T-helper 9 cell (primary cell): ENCODE measurements around the gene PIPOX.
"Not testable (repeated sequence)": the region's sequence is repeated elsewhere in the genome, so short reads cannot be mapped to it uniquely, and the experiment has no call there.

ENCODE experiments used
- DNase-seq: peaks from one replicate; pipeline ENCODE4 v3.0.0-alpha.2; 2020

Gene PIPOX

GRCh38 chr17:29077320-29077719, 34.4 kb downstream of the PIPOX start:
- no peak for DNase-seq

- no peak for DNase-seq
Measured at GRCh38 chr17:29078183-29079045, 35.5 kb downstream of the PIPOX start.

- no peak for DNase-seq
Measured at GRCh38 chr17:29079433-29079832, 36.5 kb downstream of the PIPOX start.

GRCh38 chr17:29079887-29080286, 36.9 kb downstream of the PIPOX start:
- DNase-seq, result no peak

- DNase-seq, result no peak
Measured at GRCh38 chr17:29080323-29080722, 37.4 kb downstream of the PIPOX start.

GRCh38 chr17:29080965-29081364, 38.0 kb downstream of the PIPOX start:
- no peak for DNase-seq

GRCh38 chr17:29084541-29085146, 41.7 kb downstream of the PIPOX start:
- DNase-seq, result no peak

- DNase-seq, result no peak
Measured at GRCh38 chr17:29085223-29085622, 42.3 kb downstream of the PIPOX start.

- DNase-seq, result no peak
Measured at GRCh38 chr17:29086628-29087332, 43.8 kb downstream of the PIPOX start.

- DNase-seq, result not testable (repeated sequence)
Measured at GRCh38 chr17:29088782-29089181, 45.8 kb downstream of the PIPOX start.

- DNase-seq, result no peak
Measured at GRCh38 chr17:29089601-29090044, 46.7 kb downstream of the PIPOX start.

GRCh38 chr17:29090108-29090507, 47.2 kb downstream of the PIPOX start:
- DNase-seq, result no peak

- DNase-seq, result no peak
Measured at GRCh38 chr17:29090750-29091605, 48.0 kb downstream of the PIPOX start.

- no peak for DNase-seq
Measured at GRCh38 chr17:29091606-29092289, 48.8 kb downstream of the PIPOX start.

- no peak for DNase-seq
Measured at GRCh38 chr17:29093090-29093871, 50.3 kb downstream of the PIPOX start.

GRCh38 chr17:29094101-29094708, 51.3 kb downstream of the PIPOX start:
- no peak for DNase-seq

GRCh38 chr17:29095439-29095838, 52.5 kb downstream of the PIPOX start:
- no peak for DNase-seq

GRCh38 chr17:29096094-29096493, 53.2 kb downstream of the PIPOX start:
- no peak for DNase-seq

GRCh38 chr17:29099527-29099926, 56.6 kb downstream of the PIPOX start:
- DNase-seq, result no peak

- DNase-seq, result no peak
Measured at GRCh38 chr17:29100296-29100695, 57.4 kb downstream of the PIPOX start.

GRCh38 chr17:29102046-29102445, 59.1 kb downstream of the PIPOX start:
- no peak for DNase-seq
